ENCODE measurements around the gene SETD3.

- TF ChIP-seq REST (IDR thresholded peaks at IDR 0.05; ENCODE audit: insufficient read depth in 1 of 2, low read depth in 2 of 2, low read length in 2 of 2): no peak
- TF ChIP-seq POLR2AphosphoS5 (IDR thresholded peaks at IDR 0.05; ENCODE audit: low read depth, low read length): no peak
Measured at GRCh38 chr14:99503848-99504453, 23.3 kb upstream of the SETD3 start.

Data from PFSK-1 (cell line).